SKM-1 (cell line): ENCODE results near the gene GIPC2.

ENCODE experiments used
- DNase-seq: peaks from one replicate; lab custom pipeline; 2025; ENCODE audit not compliant: unreplicated experiment; lab: John Stamatoyannopoulos, UW

GIPC2 gene

GRCh38 chr1:78143152-78143551, 97.4 kb downstream of the GIPC2 start:
- no peak for DNase-seq

GRCh38 chr1:78143673-78144072, 97.9 kb downstream of the GIPC2 start:
- no peak for DNase-seq

- peak; percentile 40 for DNase-seq
Observed at GRCh38 chr1:78145105-78145580, 99.4 kb downstream of the GIPC2 start.

GRCh38 chr1:78146205-78146771, 100.5 kb downstream of the GIPC2 start:
- DNase-seq: no peak

GRCh38 chr1:78147031-78147430, 101.3 kb downstream of the GIPC2 start:
- DNase-seq: no peak

GRCh38 chr1:78153092-78153736, 107.4 kb downstream of the GIPC2 start:
- no peak for DNase-seq

GRCh38 chr1:78155121-78155520, 109.4 kb downstream of the GIPC2 start:
- DNase-seq: no peak

- DNase-seq: no peak
Observed at GRCh38 chr1:78156805-78157521, 111.2 kb downstream of the GIPC2 start.

- DNase-seq: no peak
Observed at GRCh38 chr1:78165816-78166215, 120.0 kb downstream of the GIPC2 start.

GRCh38 chr1:78168306-78168705, 122.5 kb downstream of the GIPC2 start:
- no peak for DNase-seq

GRCh38 chr1:78170859-78171258, 125.1 kb downstream of the GIPC2 start:
- DNase-seq: no peak

- no peak for DNase-seq
Observed at GRCh38 chr1:78171736-78172590, 126.2 kb downstream of the GIPC2 start.

GRCh38 chr1:78176448-78176847, 130.7 kb downstream of the GIPC2 start:
- DNase-seq: no peak

GRCh38 chr1:78177708-78178270, 132.0 kb downstream of the GIPC2 start:
- no peak for DNase-seq

- DNase-seq: no peak
Observed at GRCh38 chr1:78178816-78179215, 133.1 kb downstream of the GIPC2 start.

- no peak for DNase-seq
Observed at GRCh38 chr1:78184460-78185072, 138.8 kb downstream of the GIPC2 start.
